Activated CD8-positive, alpha-beta T cell treated with anti-CD3 and anti-CD28 coated beads for 36 hours (primary cell): ENCODE results near the gene FBXO10. TPM values are rescaled to one million over a fixed set of nuclear protein-coding genes. Genes with fewer than 3 reads are reported as not detected.

Experiments used
- ATAC-seq: fragments of 200-7000 bp; cut with Tn5 transposase; one replicate; pipeline ENCODE4 v1.10.0; 2021; ENCODE audit warnings: mild to moderate bottlenecking, moderate library complexity
- CTCF ChIA-PET: fragments of 350-600 bp; sonication (Branson Sonifier 250); formaldehyde crosslinking; loops from one replicate; lab custom pipeline; 2021; ENCODE audit warnings: antibody characterized with exemption; lab: Charles Lee
- POLR2A ChIA-PET: fragments of 350-600 bp; sonication (Branson Sonifier 250); formaldehyde crosslinking; loops from one replicate; lab custom pipeline; 2021; ENCODE audit warnings: antibody characterized with exemption; lab: Charles Lee
- DNase-seq: peaks from one replicate; pipeline ENCODE4 v3.0.0-alpha.2; 2020
- H3K27ac Mint-ChIP-seq: one replicate; pipeline ENCODE4 v1.8.0; 2021; ENCODE audit warnings: mild to moderate bottlenecking, mixed read lengths
- H3K27me3 Mint-ChIP-seq: one replicate; pipeline ENCODE4 v1.8.0; 2021; ENCODE audit warnings: mixed read lengths
- H3K36me3 Mint-ChIP-seq: one replicate; pipeline ENCODE4 v1.8.0; 2021; ENCODE audit warnings: low read depth, mixed read lengths
- H3K4me1 Mint-ChIP-seq: one replicate; pipeline ENCODE4 v1.8.0; 2021; ENCODE audit warnings: low read depth, mixed read lengths
- H3K4me3 Mint-ChIP-seq: one replicate; pipeline ENCODE4 v1.8.0; 2021; ENCODE audit warnings: mild to moderate bottlenecking, moderate library complexity, mixed read lengths
- H3K9me3 Mint-ChIP-seq: one replicate; pipeline ENCODE4 v1.8.0; 2021; ENCODE audit warnings: mixed read lengths
- CTCF ChIP-seq: fragments of 200-600 bp; IDR thresholded peaks from one replicate; pipeline ENCODE4 v1.8.0; 2022; ENCODE audit warnings: antibody characterized with exemption, mild to moderate bottlenecking
- intact Hi-C: fragments of 100-400 bp; cut with micrococcal nuclease; formaldehyde crosslinking; loops from one replicate; pipeline ENCODE4 v1.10.0; 2022
- total RNA-seq, 2 experiments: library from RNA; stranded (reverse); gene quantifications; one replicate each; pipeline ENCODE4 v1.2.3, GENCODE V29; 2021

Gene FBXO10
- total RNA-seq, 2 experiments from 2014 or later = 2.5 to 3.6 TPM

- Mint-ChIP-seq H3K9me3 (no peaks in the 10 kb centered on the region), H3K4me1 (peaks cover 19% of the 10 kb centered on the region), H3K27ac (no peak overlapping the region), H3K36me3 (peaks cover 20% of the 10 kb centered on the region), H3K4me3 (no peak overlapping the region), H3K27me3 (no peaks in the 10 kb centered on the region)
- ATAC-seq (no peak), DNase-seq (no peak)
- intact Hi-C loops = no loop called here
- ChIA-PET CTCF (interaction anchor here (3.2 kb wide), 1 partner anchor 20 kb away, joined by 13 read pairs; no protein-coding TSS in a partner anchor), POLR2A (interaction anchor here (0.9 to 10.7 kb wide), 2 partner anchors 16 to 64 kb away, joined by 4 to 79 read pairs; partner anchors contain the start of gene TOMM5)
- no peak for TF ChIP-seq CTCF
Measured at GRCh38 chr9:37574241-37574721, 1.9 kb downstream of the FBXO10 start.

GRCh38 chr9:37571282-37571681 lies 4.9 kb downstream of the FBXO10 start:
- CTCF ChIA-PET = no interaction called here
- peaks cover 15% of the 10 kb centered on the region for H3K36me3 Mint-ChIP-seq
- ATAC-seq (no peak), DNase-seq (no peak)
- H3K27me3 Mint-ChIP-seq = no peaks in the 10 kb centered on the region
- POLR2A ChIA-PET = no interaction called here
- peaks cover 4% of the 10 kb centered on the region for H3K4me1 Mint-ChIP-seq
- H3K9me3 Mint-ChIP-seq = no peaks in the 10 kb centered on the region
- H3K27ac Mint-ChIP-seq = no peak overlapping the region
- no peak overlapping the region for H3K4me3 Mint-ChIP-seq
- intact Hi-C loops = no loop called here
- TF ChIP-seq CTCF = no peak

- ChIA-PET CTCF (interaction anchor here (1.3 kb wide), 1 partner anchor 10 kb away, joined by 3 read pairs; no protein-coding TSS in a partner anchor), POLR2A (no interaction called here)
- Mint-ChIP-seq H3K36me3 (peaks cover 33% of the 10 kb centered on the region), H3K27ac (no peak overlapping the region), H3K27me3 (no peaks in the 10 kb centered on the region), H3K9me3 (peaks cover 14% of the 10 kb centered on the region), H3K4me3 (no peak overlapping the region), H3K4me1 (no peaks in the 10 kb centered on the region)
- ATAC-seq = no peak
- intact Hi-C loops = no loop called here
- DNase-seq = no peak
- no peak for TF ChIP-seq CTCF
Measured at GRCh38 chr9:37566716-37567115, 9.5 kb downstream of the FBXO10 start.

- no peak for TF ChIP-seq CTCF
- H3K4me3 Mint-ChIP-seq = no peak overlapping the region
- ATAC-seq = no peak
- H3K27ac Mint-ChIP-seq = no peak overlapping the region
- peaks cover 14% of the 10 kb centered on the region for H3K9me3 Mint-ChIP-seq
- H3K4me1 Mint-ChIP-seq = no peaks in the 10 kb centered on the region
- H3K27me3 Mint-ChIP-seq = no peaks in the 10 kb centered on the region
- peaks cover 33% of the 10 kb centered on the region for H3K36me3 Mint-ChIP-seq
- POLR2A ChIA-PET = no interaction called here
- CTCF ChIA-PET = interaction anchor here (1.3 kb wide), 1 partner anchor 11 kb away, joined by 3 read pairs; no protein-coding TSS in a partner anchor
- intact Hi-C loops = no loop called here
- DNase-seq = no peak
Measured at GRCh38 chr9:37565661-37566618, 10.2 kb downstream of the FBXO10 start.

GRCh38 chr9:37564916-37565315 lies 11.3 kb downstream of the FBXO10 start:
- Mint-ChIP-seq H3K4me3 (no peak overlapping the region), H3K4me1 (peaks cover 3% of the 10 kb centered on the region), H3K36me3 (peaks cover 29% of the 10 kb centered on the region), H3K27ac (no peak overlapping the region), H3K27me3 (no peaks in the 10 kb centered on the region), H3K9me3 (peaks cover 14% of the 10 kb centered on the region)
- ATAC-seq (no peak), DNase-seq (no peak)
- intact Hi-C loops = no loop called here
- TF ChIP-seq CTCF = no peak
- ChIA-PET POLR2A (no interaction called here), CTCF (no interaction called here)
